ENCODE results near the gene TOX3. TPM values are rescaled to one million over a fixed set of nuclear protein-coding genes. Genes with fewer than 3 reads are reported as not detected.

Gene TOX3
- total RNA-seq, 1 experiment from 2014 or later, result 20.2 TPM

- Histone ChIP-seq H3K4ac (ENCODE audit: low read depth, low read length) (no peak overlapping the region), H3K56ac (ENCODE audit: insufficient read length, low read depth, low read length) (no peak overlapping the region), H3K27me3 (ENCODE audit: insufficient read depth, low read length) (no peaks in the 10 kb centered on the region), H3K79me1 (ENCODE audit: insufficient read depth, low read depth, low read length, poor library complexity, severe bottlenecking) (no peaks in the 10 kb centered on the region), H3T11ph (ENCODE audit: low read length) (no peak overlapping the region), H4K8ac (replicated peaks; ENCODE audit: insufficient read length, low read depth, low read length) (no peak overlapping the region), H2AFZ (ENCODE audit: low read length) (no peak overlapping the region), H2BK5ac (ENCODE audit: insufficient read length, low read length) (no peak overlapping the region), H3K9me3 (ENCODE audit: control insufficient read depth, low read depth, low read length) (no peaks in the 10 kb centered on the region), H2BK20ac (ENCODE audit: low read depth, low read length, poor library complexity, severe bottlenecking) (no peak overlapping the region), H3K14ac (ENCODE audit: insufficient read depth, low read length) (no peak overlapping the region), H4K5ac (ENCODE audit: insufficient read length, low read depth, low read length) (no peak overlapping the region), H2BK15ac (ENCODE audit: low read depth, low read length) (no peak overlapping the region), H4K91ac (ENCODE audit: insufficient read length, low read depth, low read length) (no peak overlapping the region), H4K20me1 (ENCODE audit: control insufficient read depth, insufficient read depth, insufficient read length) (no peaks in the 10 kb centered on the region), H3K9ac (ENCODE audit: extremely low read depth, insufficient read length, low read length) (no peak overlapping the region), H2BK120ac (ENCODE audit: low read depth, low read length, poor library complexity, severe bottlenecking) (no peak overlapping the region), H3K4me1 (ENCODE audit: insufficient read depth, low read length) (no peaks in the 10 kb centered on the region), H3K23me2 (ENCODE audit: insufficient read length, low read depth, low read length, poor library complexity, severe bottlenecking) (no peaks in the 10 kb centered on the region), H2AK5ac (ENCODE audit: insufficient read length, low read length) (no peak overlapping the region), H3K23ac (ENCODE audit: insufficient read length, low read depth, low read length) (no peak overlapping the region), H3K27ac (ENCODE audit: insufficient read length, low read depth, low read length) (no peak overlapping the region), H3K18ac (ENCODE audit: insufficient read length, low read depth, low read length) (no peak overlapping the region), H2BK12ac (ENCODE audit: insufficient read length, low read depth, low read length) (no peak overlapping the region), H3K79me2 (ENCODE audit: insufficient read depth, low read length) (no peaks in the 10 kb centered on the region), H3K4me2 (ENCODE audit: insufficient read depth, insufficient read length, low read length) (no peak overlapping the region)
- peaks cover 7 to 8% of the 10 kb centered on the region in 2 experiments; a peak in 2 of 5 replicates for H3K9me3 Mint-ChIP-seq
- H3K27ac Mint-ChIP-seq, result no peak overlapping the region; a peak in 1 of 7 replicates
- no peaks in the 10 kb centered on the region; the same call in none of the 2 replicates for H3K27me3 Mint-ChIP-seq (ENCODE audit: low read depth)
- peaks cover 6 to 10% of the 10 kb centered on the region in 2 experiments for H3K4me1 Mint-ChIP-seq
- H3K4me3 Mint-ChIP-seq, result no peak overlapping the region
- TF ChIP-seq, protein P1, sequence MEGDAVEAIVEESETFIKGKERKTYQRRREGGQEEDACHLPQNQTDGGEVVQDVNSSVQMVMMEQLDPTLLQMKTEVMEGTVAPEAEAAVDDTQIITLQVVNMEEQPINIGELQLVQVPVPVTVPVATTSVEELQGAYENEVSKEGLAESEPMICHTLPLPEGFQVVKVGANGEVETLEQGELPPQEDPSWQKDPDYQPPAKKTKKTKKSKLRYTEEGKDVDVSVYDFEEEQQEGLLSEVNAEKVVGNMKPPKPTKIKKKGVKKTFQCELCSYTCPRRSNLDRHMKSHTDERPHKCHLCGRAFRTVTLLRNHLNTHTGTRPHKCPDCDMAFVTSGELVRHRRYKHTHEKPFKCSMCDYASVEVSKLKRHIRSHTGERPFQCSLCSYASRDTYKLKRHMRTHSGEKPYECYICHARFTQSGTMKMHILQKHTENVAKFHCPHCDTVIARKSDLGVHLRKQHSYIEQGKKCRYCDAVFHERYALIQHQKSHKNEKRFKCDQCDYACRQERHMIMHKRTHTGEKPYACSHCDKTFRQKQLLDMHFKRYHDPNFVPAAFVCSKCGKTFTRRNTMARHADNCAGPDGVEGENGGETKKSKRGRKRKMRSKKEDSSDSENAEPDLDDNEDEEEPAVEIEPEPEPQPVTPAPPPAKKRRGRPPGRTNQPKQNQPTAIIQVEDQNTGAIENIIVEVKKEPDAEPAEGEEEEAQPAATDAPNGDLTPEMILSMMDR (conservative IDR thresholded peaks at IDR 0.05), result no peak
- WGBS (ENCODE audit: extremely low coverage, insufficient read length, low lambda C conversion rate), result no CpG with 5 or more reads among the region's 1 CpG
- peaks cover 0 to 5% (median 5%) of the 10 kb centered on the region in 3 experiments; a peak in 2 of 7 replicates for H3K36me3 Mint-ChIP-seq (ENCODE audit: insufficient read depth in 1 of 3, low read depth in 3 of 3)
- DNase-seq, result no peak
Observed at GRCh38 chr16:52572656-52573055, 25.7 kb upstream of the TOX3 start.

Measured in H9 (cell line).